Stimulated activated CD4-positive, alpha-beta T cell treated with anti-CD3 and anti-CD28 coated beads, TNF-alpha, amount 100 ng/mL, for 1 hour (primary cell): ENCODE results near the gene RGS17.
A peak's percentile ranks its signal among the peaks of the same experiment; 100 is the strongest.
"Not testable (repeated sequence)": the region's sequence is repeated elsewhere in the genome, so short reads cannot be mapped to it uniquely, and the experiment has no call there.

Source experiments
- DNase-seq, 3 donors: peaks; one replicate each; pipeline ENCODE4 v3.0.0-alpha.2; 2020; ENCODE audit warnings: low read depth in 3 of 3, low spot score in 1 of 3

Gene RGS17

GRCh38 chr6:153038378-153039057, 92.6 kb downstream of the RGS17 start:
- DNase-seq: no peak

- no peak for DNase-seq
Measured at GRCh38 chr6:153034139-153034538, 96.9 kb downstream of the RGS17 start.

GRCh38 chr6:153032255-153032882, 98.7 kb downstream of the RGS17 start:
- no peak for DNase-seq

- DNase-seq: no peak
Measured at GRCh38 chr6:153031335-153031955, 99.6 kb downstream of the RGS17 start.

- no peak for DNase-seq
Measured at GRCh38 chr6:153028963-153029362, 102.1 kb downstream of the RGS17 start.

GRCh38 chr6:153028286-153028685, 102.8 kb downstream of the RGS17 start:
- DNase-seq: no peak

GRCh38 chr6:153027480-153027879, 103.6 kb downstream of the RGS17 start:
- no peak for DNase-seq

- no peak for DNase-seq
Measured at GRCh38 chr6:153024709-153025017, 106.4 kb downstream of the RGS17 start.

- peak in 2 of 3 donors; percentile 4 to 10 for DNase-seq
Measured at GRCh38 chr6:153023977-153024708, 106.9 kb downstream of the RGS17 start.

GRCh38 chr6:153018355-153018754, 112.7 kb downstream of the RGS17 start:
- no peak for DNase-seq

- no peak for DNase-seq
Measured at GRCh38 chr6:153016846-153017245, 114.2 kb downstream of the RGS17 start.

GRCh38 chr6:153015094-153015640, 115.9 kb downstream of the RGS17 start:
- DNase-seq: no peak

- no peak for DNase-seq
Measured at GRCh38 chr6:153013438-153013837, 117.6 kb downstream of the RGS17 start.

- DNase-seq: no peak
Measured at GRCh38 chr6:153012856-153013255, 118.2 kb downstream of the RGS17 start.

GRCh38 chr6:153003366-153003690, 127.8 kb downstream of the RGS17 start:
- no peak for DNase-seq

- DNase-seq: peak; percentile 56 to 73 (median 58)
Measured at GRCh38 chr6:153002613-153003365, 128.3 kb downstream of the RGS17 start, which contains the start of gene MTRF1L. TSS of gene MTRF1L (minus strand) at chr6:153002709. CDS start at chr6:153002685, 24 bp downstream.

- no peak for DNase-seq
Measured at GRCh38 chr6:153001767-153002612, 129.1 kb downstream of the RGS17 start.

- not testable (repeated sequence) for DNase-seq
Measured at GRCh38 chr6:153000790-153001189, 130.3 kb downstream of the RGS17 start.

GRCh38 chr6:153000243-153000642, 130.8 kb downstream of the RGS17 start:
- no peak for DNase-seq

GRCh38 chr6:152999538-152999937, 131.5 kb downstream of the RGS17 start:
- not testable (repeated sequence) for DNase-seq
